Loucy (cell line): ENCODE results near the gene C5orf47.

Source experiments
- H2AFZ ChIP-seq: fragments of 200-600 bp; sonication (generic); 2 replicates; pipeline ENCODE4 v1.6.0; 2016; ENCODE audit warnings: antibody characterized with exemption, mild to moderate bottlenecking, low read length, moderate library complexity
- H3F3A ChIP-seq: fragments of 200-600 bp; 2 replicates; pipeline ENCODE4 v1.6.0; 2016; ENCODE audit warnings: antibody characterized with exemption, low read depth, mild to moderate bottlenecking
- H3K27me3 ChIP-seq: fragments of 200-600 bp; sonication (generic); 2 replicates; pipeline ENCODE4 v1.6.1; 2014; ENCODE audit warnings: low read length, mild to moderate bottlenecking; ENCODE audit not compliant: insufficient read depth, poor library complexity, severe bottlenecking
- H3K36me3 ChIP-seq: fragments of 200-600 bp; sonication (generic); 2 replicates; pipeline ENCODE4 v1.6.1; 2016; ENCODE audit warnings: low read length; ENCODE audit not compliant: insufficient read depth
- H3K4me1 ChIP-seq: fragments of 200-600 bp; sonication (generic); 2 replicates; pipeline ENCODE4 v1.5.1; 2014; ENCODE audit warnings: low read length, mild to moderate bottlenecking; ENCODE audit not compliant: insufficient read depth, poor library complexity, severe bottlenecking
- H3K4me2 ChIP-seq: fragments of 200-600 bp; sonication (generic); 2 replicates; pipeline ENCODE4 v1.6.0; 2014; ENCODE audit warnings: antibody characterized with exemption, low read length, low read depth, mild to moderate bottlenecking; ENCODE audit not compliant: poor library complexity, severe bottlenecking
- H3K4me3 ChIP-seq: fragments of 200-600 bp; sonication (generic); 2 replicates; pipeline ENCODE4 v1.5.1; 2014; ENCODE audit warnings: low read length, mild to moderate bottlenecking, mixed read lengths; ENCODE audit not compliant: poor library complexity, severe bottlenecking
- H3K79me2 ChIP-seq: fragments of 200-600 bp; sonication (generic); 2 replicates; pipeline ENCODE4 v1.6.1; 2014; ENCODE audit warnings: low read length; ENCODE audit not compliant: insufficient read depth
- H3K9ac ChIP-seq: fragments of 200-600 bp; sonication (generic); 2 replicates; pipeline ENCODE4 v1.6.0; 2014; ENCODE audit warnings: mild to moderate bottlenecking, low read depth, low read length, moderate library complexity; ENCODE audit not compliant: poor library complexity, severe bottlenecking
- H3K9me2 ChIP-seq: fragments of 200-600 bp; sonication (generic); replicated peaks from 2 replicates; pipeline ENCODE4 v1.6.1; 2016; ENCODE audit warnings: low read depth, low read length, mixed read lengths
- H3K9me3 ChIP-seq: fragments of 200-600 bp; sonication (generic); 2 replicates; pipeline ENCODE4 v1.6.1; 2014; ENCODE audit warnings: mild to moderate bottlenecking, antibody characterized with exemption, low read length, low read depth; ENCODE audit not compliant: insufficient read depth
- H4K20me1 ChIP-seq: fragments of 200-600 bp; sonication (generic); 2 replicates; pipeline ENCODE4 v1.6.0; 2014; ENCODE audit warnings: antibody characterized with exemption, low read length, mild to moderate bottlenecking; ENCODE audit not compliant: insufficient read depth, poor library complexity, severe bottlenecking
- CTCF ChIP-seq: fragments of 200-600 bp; sonication (generic); conservative IDR thresholded peaks from 2 replicates; pipeline ENCODE4 v1.5.1; 2014; ENCODE audit warnings: mild to moderate bottlenecking, antibody characterized with exemption, low read length
- EZH2phosphoT487 ChIP-seq: fragments of 200-600 bp; IDR thresholded peaks from 2 replicates; pipeline ENCODE4 v1.6.1; 2018; ENCODE audit warnings: antibody characterized with exemption, mild to moderate bottlenecking, moderate library complexity, borderline replicate concordance

The C5orf47 gene

DNA sequence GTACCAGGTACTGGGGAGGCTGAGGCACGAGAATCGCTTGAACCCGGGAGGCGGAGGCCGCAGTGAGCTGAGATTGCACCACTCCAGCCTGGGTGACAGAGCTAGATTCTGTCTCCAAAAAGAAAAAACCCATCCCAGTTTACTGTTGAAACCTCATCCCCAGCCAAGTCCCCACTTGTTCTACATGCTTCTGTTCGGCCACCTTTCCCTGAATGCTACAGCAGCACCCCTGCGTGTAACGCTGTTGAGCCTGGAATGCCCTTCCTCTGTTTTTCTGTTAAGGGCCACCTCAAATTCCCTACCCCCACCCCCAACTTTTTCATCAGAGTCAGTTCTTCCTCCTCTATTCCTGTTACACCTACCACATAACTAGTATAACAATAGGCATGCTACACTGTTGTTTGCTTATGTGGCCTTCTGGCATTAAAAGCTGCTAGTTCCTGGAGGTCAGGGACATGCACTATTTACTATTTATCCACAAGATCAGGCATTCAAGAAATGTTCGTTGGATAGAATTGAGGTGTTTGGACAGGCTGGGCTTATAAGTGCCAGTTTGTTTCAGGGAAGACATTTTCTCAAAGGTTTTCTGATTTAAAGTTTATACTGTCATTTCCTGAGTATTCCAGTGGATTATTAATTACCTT is 47.1 kb upstream of the C5orf47 start:
- no peaks in the 10 kb centered on the region for H3K79me2 ChIP-seq
- H3K4me3 ChIP-seq, result no peak overlapping the region
- H3K4me2 ChIP-seq, result no peak overlapping the region
- no peak overlapping the region for H3K9ac ChIP-seq
- no peaks in the 10 kb centered on the region for H3K27me3 ChIP-seq
- no peaks in the 10 kb centered on the region for H3K9me3 ChIP-seq
- no peaks in the 10 kb centered on the region for H3K4me1 ChIP-seq
- no peak overlapping the region for H2AFZ ChIP-seq
- no peaks in the 10 kb centered on the region for H4K20me1 ChIP-seq
- H3K36me3 ChIP-seq, result no peaks in the 10 kb centered on the region
- no peaks in the 10 kb centered on the region for H3F3A ChIP-seq
- TF ChIP-seq EZH2phosphoT487 (no peak), CTCF (no peak)
- no peaks in the 10 kb centered on the region for H3K9me2 ChIP-seq

- Histone ChIP-seq H3K4me2 (no peak overlapping the region), H2AFZ (no peak overlapping the region), H3F3A (no peaks in the 10 kb centered on the region), H3K9me2 (no peaks in the 10 kb centered on the region), H3K36me3 (no peaks in the 10 kb centered on the region), H3K79me2 (no peaks in the 10 kb centered on the region), H3K4me1 (no peaks in the 10 kb centered on the region), H3K27me3 (no peaks in the 10 kb centered on the region), H4K20me1 (no peaks in the 10 kb centered on the region), H3K9ac (no peak overlapping the region), H3K4me3 (no peak overlapping the region), H3K9me3 (no peaks in the 10 kb centered on the region)
- TF ChIP-seq EZH2phosphoT487, result no peak
- no peak for TF ChIP-seq CTCF
These were observed 44.5 kb upstream of the C5orf47 start for GRCh38 chr5:173944511-173944910.

DNA sequence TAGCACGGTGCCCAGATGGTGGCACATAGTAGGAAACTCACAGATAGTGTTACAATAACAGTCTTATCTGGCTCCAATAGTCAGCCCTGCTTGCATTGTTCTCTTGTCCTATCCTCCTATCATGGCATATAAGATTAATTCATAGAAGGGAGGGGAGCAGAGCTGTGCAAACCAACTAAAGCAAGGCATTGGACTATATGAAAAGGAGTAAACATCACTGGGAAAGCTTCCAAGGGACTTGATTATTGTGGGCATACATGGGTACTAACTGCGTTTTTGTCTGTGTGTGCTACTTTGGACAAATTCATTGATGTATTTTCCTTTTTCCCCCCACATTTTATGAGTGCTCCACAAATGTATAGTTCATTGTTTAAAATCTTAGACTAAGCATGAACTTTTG is 43.8 kb upstream of the C5orf47 start:
- no peaks in the 10 kb centered on the region for H3K27me3 ChIP-seq
- H4K20me1 ChIP-seq, result no peaks in the 10 kb centered on the region
- H3K9me3 ChIP-seq, result no peaks in the 10 kb centered on the region
- no peak overlapping the region for H3K4me3 ChIP-seq
- H3K9me2 ChIP-seq, result no peaks in the 10 kb centered on the region
- no peak overlapping the region for H3K9ac ChIP-seq
- H3K4me1 ChIP-seq, result no peaks in the 10 kb centered on the region
- TF ChIP-seq CTCF (no peak), EZH2phosphoT487 (no peak)
- no peaks in the 10 kb centered on the region for H3K79me2 ChIP-seq
- no peak overlapping the region for H2AFZ ChIP-seq
- H3K4me2 ChIP-seq, result no peak overlapping the region
- no peaks in the 10 kb centered on the region for H3K36me3 ChIP-seq
- H3F3A ChIP-seq, result no peaks in the 10 kb centered on the region
